GM21723 (cell line): ENCODE results near the gene FBRSL1.
"Not testable (repeated sequence)": the region's sequence is repeated elsewhere in the genome, so short reads cannot be mapped to it uniquely, and the experiment has no call there.

Experiments used
- ATAC-seq: cut with Tn5 transposase; IDR thresholded peaks from one replicate; pipeline ENCODE4 v1.9.1; 2021; ENCODE audit warnings: mild to moderate bottlenecking, moderate library complexity; ENCODE audit not compliant: unreplicated experiment

Gene FBRSL1

DNA sequence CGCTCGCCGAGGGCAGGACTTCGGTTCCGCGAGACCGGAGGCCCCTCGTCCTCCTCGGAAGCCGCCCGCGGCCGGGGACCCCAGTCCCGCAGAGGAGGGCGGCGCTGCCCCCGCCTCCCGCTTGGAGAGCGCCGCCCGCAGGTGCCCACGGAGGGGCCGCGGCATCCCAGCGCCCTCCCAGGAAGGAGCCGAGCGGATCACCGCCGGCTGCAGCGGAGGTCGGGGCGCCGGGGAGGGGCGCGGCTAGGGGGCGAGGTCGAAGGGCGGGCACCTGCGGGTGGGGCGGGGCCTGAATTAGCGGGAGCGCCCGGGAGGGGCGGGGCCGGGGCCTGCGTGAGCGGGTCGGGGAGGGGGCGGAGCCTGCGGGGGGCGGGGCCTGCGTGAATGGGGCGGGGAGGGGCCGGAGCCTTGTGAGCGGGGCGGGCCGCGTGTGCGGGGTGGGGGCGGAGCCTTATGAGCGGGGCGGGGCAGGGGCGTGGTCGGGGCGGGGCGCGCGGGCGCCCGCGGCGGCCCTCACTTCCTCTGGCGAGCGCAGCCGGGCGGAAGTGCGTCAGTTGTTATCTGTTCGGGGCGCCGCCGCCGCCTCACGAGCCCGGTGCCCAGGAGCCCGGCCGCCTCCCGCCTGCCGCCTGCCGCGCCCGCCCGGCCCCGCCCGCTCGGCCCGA, at the start of gene FBRSL1:
TSS of gene FBRSL1 (plus strand) at position 550 of the 665 bp plus-strand sequence.
- ATAC-seq, result peak; percentile 61

DNA sequence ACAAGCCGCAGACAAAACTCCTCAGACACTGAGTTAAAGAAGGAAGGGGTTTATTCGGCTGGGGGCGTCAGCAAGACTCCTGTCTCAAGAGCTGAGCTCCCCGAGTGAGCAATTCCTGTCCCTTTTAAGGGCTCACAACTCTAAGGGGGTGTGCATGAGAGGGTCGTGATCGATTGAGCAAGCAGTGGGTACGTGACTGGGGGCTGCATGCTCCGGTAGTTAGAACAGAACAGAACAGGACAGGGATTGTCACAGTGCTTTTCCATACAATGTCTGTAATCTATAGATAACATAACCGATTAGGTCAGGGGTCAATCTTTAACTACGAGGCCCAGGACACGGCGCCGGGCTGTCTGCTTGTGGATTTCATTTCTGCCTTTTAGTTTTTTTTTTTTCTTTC, 49.5 kb upstream of the FBRSL1 start:
- ATAC-seq, result not testable (repeated sequence)

DNA sequence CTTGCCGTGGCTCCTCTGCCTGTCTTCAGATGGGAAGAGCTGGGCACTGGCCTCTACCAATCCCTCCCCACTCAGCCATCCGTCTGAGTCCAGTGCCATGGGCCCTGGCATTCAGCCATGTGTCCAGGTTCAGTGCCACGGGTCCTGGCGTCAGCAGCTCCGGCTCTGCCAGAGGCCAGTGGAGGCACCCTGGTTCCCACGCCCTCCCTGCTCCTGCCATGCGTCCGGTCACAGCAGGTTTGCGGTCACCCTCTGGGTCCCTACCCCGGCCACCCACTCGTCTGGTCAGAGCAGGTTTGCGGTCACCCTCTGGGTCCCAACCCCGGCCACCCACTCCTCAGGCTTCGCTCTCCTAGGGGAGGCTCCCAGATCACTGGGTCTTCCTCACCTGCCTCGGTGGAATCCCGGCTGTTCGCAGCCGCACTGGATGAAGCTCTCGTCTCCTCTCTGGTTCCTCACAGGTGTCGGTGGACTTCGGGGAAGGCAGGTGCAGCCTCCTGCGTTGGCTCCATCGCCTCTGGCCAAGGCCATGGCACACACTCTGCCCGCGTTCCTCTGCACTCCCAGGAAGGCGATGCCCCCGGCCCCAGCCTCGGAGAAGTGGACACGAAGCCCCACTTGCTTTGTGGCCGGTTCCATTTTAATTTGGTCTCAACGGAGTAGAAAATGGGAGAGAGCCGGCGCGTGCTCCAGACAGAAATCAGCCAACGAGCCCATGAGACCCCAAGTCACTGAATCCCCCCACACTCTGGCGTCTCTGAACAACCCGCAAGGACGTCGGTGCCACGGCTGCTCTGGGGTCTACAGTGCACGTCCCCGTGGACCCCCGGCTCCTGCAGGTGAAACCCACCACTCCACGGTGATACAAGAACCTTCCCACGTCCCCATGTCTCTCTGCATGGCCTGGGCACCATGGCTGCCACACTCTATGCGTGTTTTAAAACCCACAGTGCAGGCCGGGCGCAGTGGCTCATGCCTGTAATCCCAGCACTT, 47.8 kb upstream of the FBRSL1 start:
- no peak for ATAC-seq

DNA sequence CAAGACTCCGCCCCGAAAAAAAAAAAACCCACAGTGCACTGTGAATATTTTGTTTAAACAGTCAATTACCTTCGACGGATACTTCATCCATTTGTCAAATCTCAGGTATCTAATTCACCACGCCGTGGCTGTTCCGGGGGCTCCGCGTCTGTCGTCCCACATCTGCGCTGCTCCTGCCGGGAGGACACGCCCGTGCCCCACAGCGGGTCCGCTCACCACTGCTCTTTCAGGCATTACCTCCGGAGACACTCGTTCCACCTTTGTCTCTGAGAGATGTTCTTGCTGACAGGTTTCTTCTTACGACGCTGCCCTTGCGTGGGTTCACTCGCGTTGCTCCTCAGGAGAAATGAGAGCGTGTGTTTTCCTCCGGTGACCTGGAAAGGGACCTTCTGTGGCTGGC, 46.9 kb upstream of the FBRSL1 start:
- no peak for ATAC-seq

DNA sequence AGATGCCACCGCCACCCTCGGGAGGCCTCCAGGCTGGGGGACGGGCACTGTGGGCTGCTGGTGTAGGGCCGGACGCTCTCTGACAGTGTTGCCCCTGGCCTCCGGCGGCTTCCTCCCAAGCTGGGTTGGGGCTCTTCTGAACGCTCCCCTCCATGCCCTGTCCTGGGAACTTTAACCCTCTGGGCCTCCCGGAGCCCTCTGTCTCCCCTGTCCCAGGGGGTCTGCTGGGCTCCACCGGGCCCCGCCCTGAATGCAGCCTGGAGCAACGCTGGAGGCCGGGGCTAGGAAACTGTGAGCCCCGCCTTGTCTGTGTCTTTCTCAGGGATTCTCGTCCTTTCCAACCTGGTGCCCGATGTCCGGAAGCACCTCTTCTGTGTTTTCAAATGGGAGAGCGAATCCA, 45.7 kb upstream of the FBRSL1 start:
- ATAC-seq, result no peak

DNA sequence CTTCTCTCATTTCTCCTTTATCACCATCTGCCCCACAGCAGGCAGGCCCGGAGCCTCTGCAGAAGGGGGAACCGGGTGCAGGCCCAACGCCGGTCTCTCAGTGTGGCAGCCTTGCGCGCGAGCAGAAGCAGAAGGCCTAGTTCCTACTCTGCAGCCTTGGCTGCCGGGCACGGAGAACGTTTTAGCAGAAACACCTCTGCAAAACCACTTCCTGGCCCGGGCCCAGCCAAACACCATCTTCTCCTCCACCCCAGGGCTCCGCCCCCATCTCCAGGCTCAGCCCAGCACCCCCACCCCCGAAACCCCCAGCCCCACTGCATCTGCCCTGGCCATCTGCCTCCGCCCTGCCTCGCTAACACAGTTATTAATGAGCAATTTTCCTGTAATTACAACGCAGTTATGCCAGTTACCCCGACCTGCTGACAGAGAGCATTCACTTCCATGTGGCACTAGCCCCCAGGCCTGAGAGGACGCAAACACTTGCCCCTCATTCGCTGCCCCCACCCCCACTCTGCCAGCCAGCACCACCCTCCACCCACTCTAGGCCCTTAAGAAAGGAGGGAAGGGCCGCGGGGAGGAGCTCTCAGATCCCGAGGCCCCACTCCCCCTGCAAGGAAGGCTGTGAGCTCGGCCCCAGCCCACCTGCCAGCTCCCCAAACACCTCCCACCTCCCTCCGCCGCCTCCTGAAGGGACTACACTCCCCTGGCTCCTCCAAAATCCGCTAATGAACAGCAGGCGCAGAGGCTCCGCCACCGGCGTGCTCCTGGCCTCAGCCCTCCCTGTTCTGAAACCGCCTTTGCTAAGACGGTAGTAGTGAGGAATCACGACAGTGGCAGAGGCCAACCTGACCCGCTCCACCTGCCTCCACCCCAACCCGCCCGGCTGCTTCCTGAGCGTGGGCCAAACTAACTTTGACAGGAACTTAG, 44.7 kb upstream of the FBRSL1 start:
- ATAC-seq, result peak; percentile 49

DNA sequence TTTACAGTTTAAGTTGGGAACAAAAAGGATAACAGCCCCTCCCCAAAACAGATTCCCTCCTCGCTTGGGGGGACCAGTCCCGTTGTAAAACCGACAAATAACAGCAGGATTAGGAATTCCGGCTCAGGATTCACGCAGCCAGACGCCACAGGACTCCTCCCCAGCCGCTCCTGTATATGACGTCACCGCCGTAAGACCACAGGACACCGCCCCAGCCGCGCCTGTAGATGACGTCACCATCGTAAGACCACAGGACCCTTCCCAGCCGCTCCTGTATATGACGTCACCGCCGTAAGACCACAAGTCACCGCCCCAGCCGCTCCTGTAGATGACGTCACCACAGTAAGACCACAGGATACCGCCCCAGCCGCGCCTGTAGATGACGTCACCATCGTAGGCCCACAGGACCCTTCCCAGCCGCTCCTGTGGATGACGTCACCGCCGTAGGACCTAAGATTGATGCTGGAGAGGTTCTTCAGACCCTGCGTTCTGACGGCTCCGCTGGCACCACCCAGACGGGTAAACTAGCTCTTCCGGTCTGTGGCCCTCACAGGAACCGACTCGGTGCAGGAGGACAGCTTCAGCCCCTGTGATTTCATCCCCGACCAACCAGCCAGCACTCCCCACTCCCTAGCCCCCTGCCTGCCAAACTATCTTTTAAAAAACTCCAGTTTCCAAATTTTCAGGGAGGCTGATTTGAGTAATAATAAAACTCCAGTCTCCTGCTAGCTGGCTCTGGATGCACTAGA, 43.9 kb upstream of the FBRSL1 start:
- ATAC-seq, result no peak

DNA sequence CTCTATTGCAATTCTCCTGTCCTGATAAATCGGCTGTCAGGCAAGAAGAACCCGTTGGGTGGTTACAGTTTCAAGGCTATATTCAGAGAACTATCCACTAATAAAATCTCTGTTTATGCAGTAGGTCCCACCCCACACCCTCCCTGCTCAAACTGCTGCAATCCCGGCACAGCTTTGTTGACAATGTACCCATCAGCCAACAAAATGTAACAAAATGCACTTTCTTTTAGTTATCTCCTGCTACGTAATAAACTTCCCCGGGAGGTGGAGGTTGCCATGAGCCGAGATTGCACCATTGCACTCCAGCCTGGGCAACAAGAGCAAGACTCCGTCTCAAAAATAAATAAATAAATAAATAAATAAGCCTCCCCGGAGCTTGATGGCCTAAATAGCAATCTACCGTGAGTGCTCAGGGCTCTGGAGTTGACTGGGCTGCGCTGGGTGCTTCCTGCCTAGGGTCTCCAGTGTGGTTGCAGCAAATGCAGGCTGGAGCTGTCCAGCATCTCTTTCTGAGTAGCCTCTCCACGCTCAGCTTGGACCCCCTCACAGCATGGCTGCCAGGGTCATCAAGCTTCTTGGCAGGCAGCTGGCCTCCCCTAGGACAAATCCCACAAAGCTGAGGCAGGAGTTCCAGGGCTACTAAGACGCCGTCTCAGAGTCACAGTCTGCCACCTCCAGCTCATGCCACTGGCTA, 43.2 kb upstream of the FBRSL1 start:
- ATAC-seq, result no peak

DNA sequence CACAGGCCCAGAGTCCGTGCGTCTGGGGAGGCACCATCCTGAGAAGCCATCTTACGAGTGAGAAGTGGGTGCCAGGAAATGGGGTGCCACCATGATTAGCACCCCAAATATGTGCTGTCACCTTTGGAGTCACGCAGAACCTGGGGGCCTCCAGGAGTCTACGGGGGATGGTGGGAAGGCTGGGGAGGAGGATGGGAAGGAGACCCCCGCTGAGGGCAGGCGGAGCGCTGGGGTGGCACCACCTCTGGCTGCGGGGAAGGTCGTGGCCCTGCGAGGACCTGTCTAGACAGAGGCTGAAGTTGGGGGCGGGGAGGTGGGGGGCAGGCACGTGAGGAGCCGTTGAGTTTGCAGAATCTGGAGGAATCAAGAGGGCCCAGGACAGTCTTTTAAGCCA, 42.6 kb upstream of the FBRSL1 start:
- no peak for ATAC-seq

DNA sequence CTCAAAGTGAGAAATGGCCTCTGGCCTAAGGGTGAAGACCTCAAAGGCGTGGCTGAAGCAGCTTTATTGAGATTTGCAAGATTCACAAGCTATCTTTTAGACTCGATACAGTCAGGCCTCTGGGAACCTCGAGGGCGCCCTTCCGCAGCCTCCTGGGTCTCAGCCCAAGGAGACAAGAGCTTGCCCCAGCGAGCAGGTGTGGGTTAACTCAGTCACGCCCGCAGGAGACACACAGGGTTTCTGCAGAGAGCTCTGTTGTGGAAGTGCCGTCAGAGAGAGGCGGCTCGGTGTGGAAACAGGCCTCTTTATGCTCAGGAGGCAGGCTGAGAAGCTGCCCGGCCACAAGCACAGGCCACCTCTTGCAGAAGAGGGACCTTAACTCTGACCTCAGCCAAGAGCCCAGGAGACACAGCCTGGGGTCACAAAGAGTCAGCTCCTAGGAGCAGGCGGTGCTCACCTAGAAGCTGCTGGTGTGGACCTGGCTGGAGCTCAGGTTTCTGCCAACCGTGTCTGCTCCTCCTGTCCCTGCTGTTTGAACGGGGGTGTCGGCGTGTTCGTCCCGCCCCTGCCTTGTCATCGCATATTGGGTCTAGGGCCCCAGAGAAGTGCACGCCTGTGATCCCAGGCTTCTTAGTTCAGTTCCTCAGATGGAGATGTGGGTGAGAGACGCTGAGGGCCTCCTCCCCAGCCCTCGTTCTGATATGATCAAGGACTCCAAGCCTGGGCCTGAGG, 42.1 kb upstream of the FBRSL1 start:
- ATAC-seq, result no peak

DNA sequence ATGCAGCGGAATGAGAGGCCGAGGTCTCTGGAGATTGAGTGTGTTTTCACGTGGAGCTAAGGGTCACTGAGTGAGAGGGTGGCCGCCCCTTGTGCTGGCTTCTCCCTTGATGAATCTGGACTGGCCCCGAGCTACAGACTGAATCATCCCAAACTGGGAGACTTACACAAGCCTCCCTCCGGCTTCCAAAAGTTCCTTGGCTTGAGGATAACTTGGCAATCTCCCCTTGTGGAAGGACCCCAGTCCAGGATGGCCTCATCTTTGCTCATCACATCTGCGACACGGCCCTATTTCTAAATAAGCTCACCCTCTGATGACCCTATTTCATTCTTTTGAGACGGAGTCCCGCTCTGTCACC, 41.5 kb upstream of the FBRSL1 start:
- ATAC-seq, result no peak

DNA sequence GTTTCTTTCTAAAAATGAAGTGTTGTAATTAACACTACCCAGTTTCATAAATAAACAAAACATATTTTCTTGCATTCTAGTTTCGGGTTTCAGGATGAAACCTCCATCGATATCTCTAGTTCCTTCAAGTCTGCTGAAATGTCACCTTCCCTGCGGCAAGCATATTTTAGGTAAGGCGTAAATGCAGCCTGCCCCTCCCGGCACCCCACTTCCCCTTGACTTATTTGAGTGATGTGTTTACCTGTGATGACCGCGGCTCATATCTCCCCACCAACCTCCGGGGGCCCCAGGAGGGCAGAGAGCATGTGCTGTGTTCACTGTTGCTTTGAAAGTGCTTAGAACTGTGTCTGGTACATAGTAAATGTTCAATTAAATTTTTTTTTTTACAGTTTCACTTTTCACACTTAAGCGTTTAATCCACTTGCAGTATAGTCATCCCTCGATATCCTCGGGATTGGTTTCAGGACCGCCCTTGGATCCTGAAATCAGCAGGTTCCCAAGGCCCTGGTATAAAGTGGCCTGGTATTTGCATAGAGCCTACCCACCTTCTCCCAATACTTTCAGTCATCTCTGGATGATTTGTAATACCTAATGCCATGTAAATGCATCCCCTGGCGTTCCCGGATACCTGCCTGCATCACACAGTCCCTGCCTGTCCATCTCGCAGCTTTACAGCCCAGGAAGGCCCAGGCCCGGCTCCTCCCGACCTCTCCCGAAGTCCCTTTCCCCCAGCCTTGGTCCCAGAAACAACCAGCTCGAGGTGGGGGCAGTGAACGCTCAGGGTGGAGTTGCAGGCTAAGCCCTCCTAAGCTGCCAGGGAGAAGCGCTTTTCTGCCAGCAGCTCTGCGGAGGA, 40.2 kb upstream of the FBRSL1 start:
- ATAC-seq, result peak; percentile 81

DNA sequence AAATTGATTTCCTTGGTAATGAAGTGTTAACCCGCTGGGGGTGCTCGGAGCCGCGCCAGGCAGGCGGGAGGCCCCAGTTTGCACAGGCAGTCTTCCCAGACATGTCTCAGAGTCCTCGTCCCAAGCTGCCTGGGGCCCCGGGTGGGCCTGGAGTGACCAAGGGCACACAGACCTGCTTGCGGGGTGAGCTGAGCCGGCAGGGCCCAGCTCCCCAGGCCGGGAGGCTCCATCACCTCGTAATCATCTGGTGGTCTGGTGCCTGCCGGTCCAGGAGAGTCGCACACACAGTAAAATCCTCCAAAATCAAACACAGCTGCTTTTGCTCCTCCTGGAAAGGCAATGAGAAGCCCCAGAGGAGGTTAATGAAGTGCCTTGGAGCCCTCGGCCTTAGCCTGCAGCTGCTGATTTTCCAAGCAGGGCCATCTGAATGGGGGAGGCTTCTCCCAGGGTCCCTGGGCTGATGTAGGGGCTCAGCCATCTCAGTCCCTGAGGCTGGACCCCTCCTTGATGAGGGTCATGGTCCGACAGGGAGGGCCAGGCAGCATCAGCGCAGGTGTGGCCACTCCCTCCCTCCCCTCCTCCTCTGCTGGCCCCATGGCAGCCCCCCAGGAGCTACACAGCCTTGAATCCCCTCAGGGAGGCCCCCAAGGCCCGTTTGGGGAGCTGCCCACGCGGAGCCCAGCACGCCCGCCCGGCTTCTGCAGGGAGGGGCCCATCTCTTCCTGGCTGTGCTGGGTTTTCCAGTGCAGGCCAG, 39.4 kb upstream of the FBRSL1 start:
- ATAC-seq, result peak; percentile 10

DNA sequence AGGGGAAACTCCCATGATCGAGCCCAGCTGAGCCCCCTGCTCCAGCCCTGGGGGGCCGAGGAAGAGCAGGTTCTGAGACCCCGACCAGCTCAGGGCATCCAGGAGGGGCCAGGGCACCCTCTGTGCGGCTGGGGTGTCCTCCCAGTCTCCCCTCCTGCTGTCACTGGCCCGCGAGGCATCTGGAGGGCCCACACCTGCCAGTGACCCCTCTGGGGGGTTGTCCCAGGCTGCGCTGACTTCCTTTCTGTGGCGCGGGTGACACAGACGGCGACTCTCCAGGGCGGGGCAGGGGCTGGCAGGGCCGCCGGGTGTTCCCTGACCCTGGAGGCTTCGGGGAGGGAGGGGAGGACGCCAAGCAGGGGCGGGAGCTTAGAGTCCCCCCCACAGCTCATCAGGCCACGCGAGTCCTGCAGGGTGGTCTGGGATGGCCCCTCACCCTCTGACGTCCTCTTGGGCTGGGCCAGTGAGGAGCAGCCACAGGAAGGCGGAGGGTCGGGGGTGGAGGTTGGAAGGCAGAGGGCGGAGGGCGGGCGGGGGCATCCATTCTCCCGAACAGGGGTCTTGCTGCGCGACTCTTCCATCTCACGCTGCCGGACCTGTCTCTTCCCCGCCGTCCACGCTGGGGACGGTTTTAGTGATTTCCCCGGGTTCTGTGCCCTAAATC, 38.6 kb upstream of the FBRSL1 start:
- peak; percentile 48 for ATAC-seq

DNA sequence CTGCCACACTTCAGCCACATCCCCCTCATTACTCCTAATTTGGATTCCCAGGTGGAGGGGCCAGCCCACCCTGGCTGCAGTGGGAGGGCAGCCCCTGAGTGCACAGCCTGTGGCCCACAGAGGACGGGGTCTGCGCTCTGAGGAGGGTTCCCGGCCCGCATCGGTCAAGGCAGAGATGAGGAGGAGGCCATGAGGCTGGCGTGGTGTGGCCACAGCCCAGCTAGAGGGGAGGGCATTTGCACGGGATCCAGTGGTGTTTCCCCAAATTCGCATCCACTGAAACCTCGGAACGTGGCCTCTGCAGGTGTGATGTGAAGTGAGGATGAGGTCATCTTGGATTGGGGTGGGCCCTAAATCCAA, 38.1 kb upstream of the FBRSL1 start:
- no peak for ATAC-seq

DNA sequence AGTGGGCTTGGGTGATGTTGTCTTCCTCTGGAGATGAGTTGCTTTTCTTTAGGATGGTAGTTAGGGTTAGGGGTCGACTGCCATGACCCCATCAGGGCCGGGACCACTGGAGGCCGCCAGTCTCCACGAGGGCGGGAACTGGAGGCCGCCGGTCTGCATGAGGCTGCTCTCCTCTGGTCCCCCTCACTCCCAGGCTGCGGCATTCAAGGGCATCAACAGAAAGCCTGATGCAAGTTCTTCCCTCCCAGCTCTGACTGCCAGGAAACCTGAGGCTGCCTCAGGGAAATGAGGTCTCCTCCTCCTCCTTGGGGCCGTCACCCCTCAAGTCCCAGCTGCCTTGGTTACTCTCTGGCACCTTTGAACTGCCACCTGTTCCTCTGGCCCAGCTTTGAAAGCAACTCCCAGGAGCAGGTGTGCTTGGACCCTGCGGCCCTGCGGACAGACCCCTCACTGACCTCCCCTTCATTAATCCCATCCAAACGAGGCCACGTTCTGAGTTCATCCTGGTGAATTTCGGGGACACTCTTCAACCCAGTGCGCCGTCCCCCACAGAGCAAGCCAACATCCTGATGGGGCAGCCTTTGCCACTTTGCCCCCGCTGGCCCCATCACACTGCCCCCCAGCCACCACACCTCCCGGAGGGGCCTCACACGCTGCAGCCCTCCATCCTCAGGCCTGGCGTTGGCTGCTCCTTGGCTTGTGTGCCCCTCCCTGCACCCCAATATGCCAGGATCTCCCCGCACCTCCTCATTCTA, 37.2 kb upstream of the FBRSL1 start:
- no peak for ATAC-seq
